IMR-90 (cell line): Measurements from ENCODE around the gene WDR54. TPM values are rescaled to one million over a fixed set of nuclear protein-coding genes. Genes with fewer than 3 reads are reported as not detected.
A peak's percentile ranks its signal among the peaks of the same experiment; 100 is the strongest.

Source experiments
- ATAC-seq: fragments of 200-7000 bp; cut with Tn5 transposase; 2 replicates; pipeline ENCODE4 v1.9.1; 2020; ENCODE audit warnings: low read depth, mild to moderate bottlenecking, moderate library complexity
- BruUV-seq: library from RNA; stranded (reverse); fragments of 400-500 nt; replicated peaks from 2 replicates; lab custom pipeline; 2021; lab: Mats Ljungman, UMichigan
- CTCF ChIA-PET: fragments of 300-600 bp; formaldehyde crosslinking; extraction: SDS; loops from one replicate; lab custom pipeline; 2021; ENCODE audit warnings: antibody characterized with exemption; lab: Yijun Ruan, JAX
- POLR2A ChIA-PET: fragments of 300-600 bp; sonication (Branson Sonifier 250); formaldehyde crosslinking; loops from one replicate; lab custom pipeline; 2022; ENCODE audit warnings: antibody characterized with exemption; ENCODE audit not compliant: unreplicated experiment; lab: Charles Lee
- DNase-seq: peaks from one replicate; pipeline ENCODE4 v3.0.0; 2013
- H2AFZ ChIP-seq: replicated peaks from 2 replicates; pipeline ENCODE3; 2013; ENCODE audit warnings: low read length, mild to moderate bottlenecking; ENCODE audit not compliant: poor library complexity
- H2AK5ac ChIP-seq: 2 replicates; pipeline ENCODE4 v1.6.1; 2013; ENCODE audit warnings: low read depth, low read length, inconsistent platforms
- H2AK9ac ChIP-seq: replicated peaks from 2 replicates; pipeline ENCODE3; 2013; ENCODE audit warnings: mild to moderate bottlenecking, low read depth, low read length, moderate library complexity; ENCODE audit not compliant: poor library complexity
- H2BK120ac ChIP-seq: 2 replicates; pipeline ENCODE4 v1.6.1; 2013; ENCODE audit warnings: low read depth, low read length, inconsistent platforms
- H2BK15ac ChIP-seq: 3 replicates; pipeline ENCODE4 v1.6.1; 2013; ENCODE audit warnings: low read depth, low read length, inconsistent platforms
- H2BK20ac ChIP-seq: 2 replicates; pipeline ENCODE4 v1.6.1; 2013; ENCODE audit warnings: low read depth, mild to moderate bottlenecking, inconsistent platforms, low read length, moderate library complexity
- H2BK5ac ChIP-seq: 2 replicates; pipeline ENCODE4 v1.6.1; 2013; ENCODE audit warnings: mild to moderate bottlenecking, low read depth, low read length, inconsistent platforms; ENCODE audit not compliant: poor library complexity, severe bottlenecking
- H3K14ac ChIP-seq: replicated peaks from 2 replicates; pipeline ENCODE4 v1.6.1; 2013; ENCODE audit warnings: low read depth, low read length, inconsistent platforms
- H3K18ac ChIP-seq: 2 replicates; pipeline ENCODE4 v1.6.1; 2013; ENCODE audit warnings: low read depth, low read length, control low read depth
- H3K23ac ChIP-seq: 2 replicates; pipeline ENCODE4 v1.6.1; 2013; ENCODE audit warnings: low read depth, low read length, inconsistent platforms
- H3K27ac ChIP-seq: 2 replicates; pipeline ENCODE4 v1.5.1; 2013; ENCODE audit warnings: mild to moderate bottlenecking, control low read depth, low read length; ENCODE audit not compliant: insufficient read depth
- H3K27me3 ChIP-seq: 2 replicates; pipeline ENCODE4 v1.6.1; 2013; ENCODE audit warnings: low read length; ENCODE audit not compliant: control insufficient read depth, insufficient read depth
- H3K36me3 ChIP-seq: 2 replicates; pipeline ENCODE4 v1.6.1; 2013; ENCODE audit warnings: low read length, mixed read lengths; ENCODE audit not compliant: control insufficient read depth, insufficient read depth
- H3K4ac ChIP-seq: 2 replicates; pipeline ENCODE4 v1.6.1; 2013; ENCODE audit warnings: low read depth, low read length, inconsistent platforms
- H3K4me1 ChIP-seq: 2 replicates; pipeline ENCODE4 v1.6.1; 2013; ENCODE audit warnings: low read length, mixed read lengths; ENCODE audit not compliant: control insufficient read depth, insufficient read depth
- H3K4me2 ChIP-seq: 2 replicates; pipeline ENCODE4 v1.6.1; 2013; ENCODE audit warnings: low read depth, mild to moderate bottlenecking, control low read depth, low read length, moderate library complexity
- H3K4me3 ChIP-seq: 2 replicates; pipeline ENCODE4 v1.5.1; 2013; ENCODE audit warnings: low read depth, mild to moderate bottlenecking, control low read depth, low read length, moderate library complexity; ENCODE audit not compliant: insufficient read depth
- H3K56ac ChIP-seq: 2 replicates; pipeline ENCODE4 v1.6.1; 2013; ENCODE audit warnings: low read length, inconsistent platforms; ENCODE audit not compliant: insufficient read depth; ENCODE audit errors: extremely low read depth
- H3K79me1 ChIP-seq, 2 experiments: 2 replicates each; pipeline ENCODE4 v1.6.1; 2013; ENCODE audit warnings: low read length in 2 of 2, inconsistent platforms in 1 of 2, low read depth in 1 of 2
- H3K9ac ChIP-seq: 2 replicates; pipeline ENCODE4 v1.6.1; 2013; ENCODE audit warnings: low read depth, low read length, control low read depth
- H3K9me1 ChIP-seq: 2 replicates; pipeline ENCODE4 v1.6.1; 2013; ENCODE audit warnings: low read length, inconsistent platforms; ENCODE audit not compliant: insufficient read depth
- H3K9me3 ChIP-seq: 2 replicates; pipeline ENCODE4 v1.6.1; 2013; ENCODE audit warnings: low read length; ENCODE audit not compliant: control insufficient read depth, insufficient read depth
- H4K20me1 ChIP-seq: 2 replicates; pipeline ENCODE4 v1.6.1; 2013; ENCODE audit warnings: low read length, inconsistent platforms; ENCODE audit not compliant: insufficient read depth
- H4K5ac ChIP-seq: 2 replicates; pipeline ENCODE4 v1.6.1; 2013; ENCODE audit warnings: mild to moderate bottlenecking, low read depth, low read length, control low read depth
- H4K8ac ChIP-seq, 2 experiments: 2 replicates each; pipeline ENCODE4 v1.6.1; 2013; ENCODE audit warnings: low read depth in 2 of 2, low read length in 2 of 2, control low read depth in 1 of 2, inconsistent platforms in 1 of 2
- H4K91ac ChIP-seq: 2 replicates; pipeline ENCODE4 v1.6.1; 2013; ENCODE audit warnings: low read depth, low read length, inconsistent platforms; ENCODE audit not compliant: insufficient read depth
- BHLHE40 ChIP-seq: fragments of 150-350 bp; IDR thresholded peaks from 2 replicates; pipeline ENCODE4 v1.6.1; 2016; ENCODE audit warnings: mild to moderate bottlenecking, low read depth, low read length
- CEBPB ChIP-seq: IDR thresholded peaks from 2 replicates; pipeline ENCODE4 v1.6.1; 2012; ENCODE audit warnings: low read depth, low read length, improper control_type of control experiment
- CHD1 ChIP-seq: IDR thresholded peaks from 2 replicates; pipeline ENCODE4 v1.6.1; 2012; ENCODE audit warnings: low read depth, low read length, improper control_type of control experiment
- CTCF ChIP-seq: conservative IDR thresholded peaks from 2 replicates; pipeline ENCODE4 v1.5.1; 2012; ENCODE audit warnings: mild to moderate bottlenecking, low read depth, low read length, improper control_type of control experiment
- ELK1 ChIP-seq: fragments of 150-350 bp; IDR thresholded peaks from 2 replicates; pipeline ENCODE4 v1.6.1; 2016; ENCODE audit warnings: low read depth, mild to moderate bottlenecking, low read length, moderate library complexity, borderline replicate concordance
- FOS ChIP-seq: fragments of 150-350 bp; IDR thresholded peaks from 2 replicates; pipeline ENCODE4 v1.6.1; 2016; ENCODE audit warnings: low read depth, low read length
- MAFK ChIP-seq: IDR thresholded peaks from 2 replicates; pipeline ENCODE4 v1.6.1; 2012; ENCODE audit warnings: low read depth, low read length, improper control_type of control experiment
- MAZ ChIP-seq: IDR thresholded peaks from 2 replicates; pipeline ENCODE4 v1.6.1; 2012; ENCODE audit warnings: low read depth, mild to moderate bottlenecking, low read length, improper control_type of control experiment, moderate library complexity, borderline replicate concordance
- RAD21 ChIP-seq: IDR thresholded peaks from 2 replicates; pipeline ENCODE4 v1.6.1; 2012; ENCODE audit warnings: low read length, improper control_type of control experiment
- WGBS, 2 experiments: methylation state at CpG; one replicate each; pipeline versions ENCODE4 v1.1.5 to v1.1.7; 2013; ENCODE audit warnings: missing lambda C conversion rate in 2 of 2; ENCODE audit not compliant: insufficient read length in 1 of 2; ENCODE audit errors: extremely low coverage in 2 of 2; 5-methylcytosine and 5-hydroxymethylcytosine counted together
- dilution Hi-C: fragments of 300-500 bp; cut with HindIII; formaldehyde crosslinking; loops from one replicate; pipeline ENCODE4 v1.14.3; 2018; ENCODE audit warnings: low sequenced_read_pairs; ENCODE audit not compliant: unreplicated experiment
- in situ Hi-C: fragments of 300-500 bp; cut with MboI; formaldehyde crosslinking; loops from 3 replicates; pipeline ENCODE4 v1.14.3; 2019; ENCODE audit warnings: low sequenced_read_pairs, inconsistent platforms, mixed read lengths
- intact Hi-C: fragments of 100-400 bp; cut with micrococcal nuclease; formaldehyde crosslinking; loops from 2 replicates; pipeline ENCODE4 v1.10.0; 2022
- polyA plus RNA-seq, 3 experiments: library from polyadenylated mRNA; depleted of rRNA; stranded (reverse); fragments of >200 nt; gene quantifications; 2 replicates each; pipeline ENCODE4 v1.2.3, GENCODE V29; 2012; ENCODE audit warnings: low replicate concordance in 1 of 3
- total RNA-seq: library from RNA; depleted of rRNA; stranded (reverse); fragments of >200 nt; gene quantifications from 2 replicates; pipeline ENCODE4 v1.2.3, GENCODE V29; 2012
- TF ChIP-seq, protein P1 (sequence below): fragments of 150-350 bp; IDR thresholded peaks from 2 replicates; pipeline ENCODE4 v1.6.1; 2017; ENCODE audit warnings: mild to moderate bottlenecking, antibody characterized with exemption, low read length, low read depth

Gene WDR54
- total and polyA plus RNA-seq, 2 of the 4 experiments (the other 2 are of a cell fraction), result 47.9 to 57.2 TPM

- TF ChIP-seq ELK1, result no peak
Observed at GRCh38 chr2:74430502-74430901, 9.0 kb downstream of the WDR54 start (continued).

DNA sequence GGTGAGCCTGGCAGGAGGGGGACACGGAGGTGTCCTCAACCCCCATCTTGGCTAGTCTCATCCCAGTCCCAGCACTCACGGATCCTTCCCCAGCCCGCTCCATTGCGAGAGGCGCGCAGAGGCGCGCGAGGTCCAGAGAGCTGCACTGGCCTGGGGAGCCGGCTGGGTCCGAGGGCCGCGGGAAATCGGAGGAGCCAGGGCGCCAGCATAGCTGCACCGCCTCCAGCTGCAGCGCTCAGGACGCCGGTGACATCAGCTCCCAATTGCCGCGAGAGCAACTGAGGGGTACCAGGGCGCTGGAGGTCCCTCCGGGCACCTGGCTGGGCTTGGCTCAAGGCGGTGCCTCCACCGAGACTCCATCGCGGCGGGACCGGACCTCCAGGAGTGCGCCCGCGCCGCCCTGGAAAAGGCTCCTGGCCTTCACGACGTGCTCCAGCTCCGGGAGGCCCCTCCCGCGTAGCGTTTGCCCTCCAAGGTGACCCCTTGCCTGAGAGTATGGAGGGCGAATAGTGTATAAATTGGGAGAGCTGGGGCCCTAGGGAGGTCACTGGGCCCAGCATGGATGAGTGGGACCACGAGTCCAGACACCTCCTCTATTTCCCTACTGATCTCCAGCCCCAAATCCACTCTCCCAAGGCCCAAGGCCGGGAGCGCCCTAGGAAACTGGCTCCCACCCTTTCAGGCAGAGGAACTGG, 14.7 kb downstream of the WDR54 start:
- Histone ChIP-seq H3K4me2 (no peak overlapping the region), H3K4me1 (peaks cover 23% of the 10 kb centered on the region), H3K4ac (peak overlapping the region; percentile 5; the same call in 1 of the 2 replicates), H2BK20ac (no peak overlapping the region), H2AFZ (no peak overlapping the region), H4K5ac (no peak overlapping the region), H2AK9ac (no peak overlapping the region), H3K9ac (no peak overlapping the region), H3K9me1 (peaks cover 21% of the 10 kb centered on the region), H3K36me3 (peaks cover 9% of the 10 kb centered on the region), H3K56ac (no peak overlapping the region), H3K27me3 (no peaks in the 10 kb centered on the region), H2BK15ac (no peak overlapping the region), H2BK5ac (no peak overlapping the region), H4K91ac (no peak overlapping the region), H3K27ac (no peak overlapping the region), H3K4me3 (no peak overlapping the region), H3K79me1 (peaks cover 23 to 54% of the 10 kb centered on the region in 2 experiments), H2AK5ac (no peak overlapping the region), H2BK120ac (no peak overlapping the region), H3K23ac (no peak overlapping the region), H3K9me3 (no peaks in the 10 kb centered on the region), H3K14ac (no peak overlapping the region), H4K20me1 (0 out of 2 replicates have a peak, but pooled peaks cover 3% of the 10 kb centered on the region), H4K8ac (no peak overlapping the region), H3K18ac (no peak overlapping the region)
- DNase-seq (no peak), ATAC-seq (no peak)
- no TSS peak for BruUV-seq
- intact Hi-C loops, result no loop called here
- 51% methylated on average over 25 of the region's 43 CpGs; no CpG with 5 or more reads in 1 of the 2 experiments for WGBS, 2 experiments
- in situ Hi-C loops, result no loop called here
- dilution Hi-C loops, result no loop called here
- CTCF ChIA-PET, result no interaction called here
- POLR2A ChIA-PET, result no interaction called here
- TF ChIP-seq MAFK (no peak), CHD1 (no peak), MAZ (no peak), FOS (no peak), BHLHE40 (no peak), CTCF (no peak), RAD21 (no peak), CEBPB (no peak), ELK1 (no peak)
- TF ChIP-seq, protein P1, sequence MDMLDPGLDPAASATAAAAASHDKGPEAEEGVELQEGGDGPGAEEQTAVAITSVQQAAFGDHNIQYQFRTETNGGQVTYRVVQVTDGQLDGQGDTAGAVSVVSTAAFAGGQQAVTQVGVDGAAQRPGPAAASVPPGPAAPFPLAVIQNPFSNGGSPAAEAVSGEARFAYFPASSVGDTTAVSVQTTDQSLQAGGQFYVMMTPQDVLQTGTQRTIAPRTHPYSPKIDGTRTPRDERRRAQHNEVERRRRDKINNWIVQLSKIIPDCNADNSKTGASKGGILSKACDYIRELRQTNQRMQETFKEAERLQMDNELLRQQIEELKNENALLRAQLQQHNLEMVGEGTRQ, result no peak
